Measurements from ENCODE around the gene MRPL43.

DNA sequence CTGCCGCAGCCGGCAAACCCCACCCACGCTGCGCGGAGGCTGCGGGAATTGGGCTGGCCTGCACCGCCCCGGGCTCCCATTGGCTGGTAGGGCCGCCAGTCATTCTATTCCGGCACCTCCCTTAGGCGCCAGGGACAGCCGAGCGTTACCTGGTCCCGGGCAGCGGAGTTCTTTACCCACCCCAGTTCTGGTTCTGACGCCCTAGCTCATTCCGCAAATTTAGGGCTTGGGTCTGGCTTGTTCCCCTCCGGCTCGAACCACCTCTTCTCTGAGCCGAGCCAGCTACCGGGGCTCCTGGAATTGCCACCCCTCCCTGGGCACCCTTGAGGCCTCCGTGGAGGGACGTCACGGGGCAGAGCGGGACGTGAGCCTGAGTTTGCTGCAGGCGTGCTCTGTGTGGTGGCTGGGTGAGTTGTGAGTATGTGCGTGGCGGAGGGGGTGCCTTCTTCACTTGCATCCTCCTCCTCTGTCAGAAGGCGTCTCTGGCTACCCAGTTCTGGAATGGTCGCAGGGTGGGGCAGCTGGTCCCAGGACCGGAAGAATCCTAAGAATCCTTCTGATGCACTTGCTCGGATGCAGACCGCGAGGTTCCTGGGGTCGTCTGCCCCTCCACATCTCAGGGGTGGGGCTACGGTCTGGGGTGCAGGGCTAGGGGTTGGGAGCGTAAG, 44.0 kb upstream of the MRPL43 start, which contains the start of the genes PDZD7 and SFXN3:
- TF ChIP-seq, protein P1, sequence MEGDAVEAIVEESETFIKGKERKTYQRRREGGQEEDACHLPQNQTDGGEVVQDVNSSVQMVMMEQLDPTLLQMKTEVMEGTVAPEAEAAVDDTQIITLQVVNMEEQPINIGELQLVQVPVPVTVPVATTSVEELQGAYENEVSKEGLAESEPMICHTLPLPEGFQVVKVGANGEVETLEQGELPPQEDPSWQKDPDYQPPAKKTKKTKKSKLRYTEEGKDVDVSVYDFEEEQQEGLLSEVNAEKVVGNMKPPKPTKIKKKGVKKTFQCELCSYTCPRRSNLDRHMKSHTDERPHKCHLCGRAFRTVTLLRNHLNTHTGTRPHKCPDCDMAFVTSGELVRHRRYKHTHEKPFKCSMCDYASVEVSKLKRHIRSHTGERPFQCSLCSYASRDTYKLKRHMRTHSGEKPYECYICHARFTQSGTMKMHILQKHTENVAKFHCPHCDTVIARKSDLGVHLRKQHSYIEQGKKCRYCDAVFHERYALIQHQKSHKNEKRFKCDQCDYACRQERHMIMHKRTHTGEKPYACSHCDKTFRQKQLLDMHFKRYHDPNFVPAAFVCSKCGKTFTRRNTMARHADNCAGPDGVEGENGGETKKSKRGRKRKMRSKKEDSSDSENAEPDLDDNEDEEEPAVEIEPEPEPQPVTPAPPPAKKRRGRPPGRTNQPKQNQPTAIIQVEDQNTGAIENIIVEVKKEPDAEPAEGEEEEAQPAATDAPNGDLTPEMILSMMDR (IDR thresholded peaks at IDR 0.05) = no peak
- TF ChIP-seq POLR2A (IDR thresholded peaks at IDR 0.05) (peak; percentile 68), EP300 (IDR thresholded peaks at IDR 0.05) (no peak)

Measured in ovary (tissue), 3 donors.